K562 (cell line): ENCODE measurements around the gene FAM234B. TPM values are rescaled to one million over a fixed set of nuclear protein-coding genes. Genes with fewer than 3 reads are reported as not detected.

Source experiments
- EGR1 ChIP-seq: fragments of 450-650 bp; conservative IDR thresholded peaks from 2 replicates; pipeline ENCODE4 v1.6.1; 2017; ENCODE audit warnings: mild to moderate bottlenecking
- EP300 ChIP-seq: IDR thresholded peaks from 2 replicates; pipeline ENCODE4 v1.6.1; 2012; ENCODE audit warnings: low read length, improper control_type of control experiment
- ILF3 ChIP-seq: fragments of 450-650 bp; IDR thresholded peaks from 2 replicates; pipeline ENCODE4 v1.6.1; 2018; ENCODE audit warnings: antibody characterized with exemption, mild to moderate bottlenecking, moderate library complexity, borderline replicate concordance
- KHSRP ChIP-seq: fragments of 450-650 bp; IDR thresholded peaks from 2 replicates; pipeline ENCODE4 v1.6.1; 2017
- MTF1 ChIP-seq: fragments of 250-450 bp; sonication (Bioruptor Pico); IDR thresholded peaks from 2 replicates; pipeline ENCODE4 v1.9.0; 2021; ENCODE audit warnings: moderate library complexity, mild to moderate bottlenecking, inconsistent platforms, borderline replicate concordance
- NCOA4 ChIP-seq: fragments of 450-650 bp; IDR thresholded peaks from 2 replicates; pipeline ENCODE4 v1.6.1; 2018; ENCODE audit warnings: mild to moderate bottlenecking; ENCODE audit not compliant: partially characterized antibody
- POLR2B ChIP-seq: fragments of 450-650 bp; IDR thresholded peaks from 2 replicates; pipeline ENCODE4 v1.6.1; 2018; ENCODE audit warnings: low read depth; ENCODE audit not compliant: partially characterized antibody
- ZNF407 ChIP-seq: fragments of 450-650 bp; IDR thresholded peaks from 2 replicates; pipeline ENCODE4 v1.6.1; 2016; ENCODE audit warnings: low read depth
- ZNF639 ChIP-seq, 2 experiments: fragments of 200-800 bp in 1 of 2; sonication (Bioruptor generic) in 1 of 2; sonication (generic) in 1 of 2; formaldehyde crosslinking in 1 of 2; IDR thresholded peaks in 1 of 2; conservative IDR thresholded peaks in 1 of 2; 2 replicates each; pipeline versions ENCODE4 v1.5.0 to v1.6.1; 2016 to 2020; ENCODE audit warnings: missing compliant biosample characterization in 1 of 2, missing genetic modification characterization in 1 of 2, missing genetic modification reagents in 1 of 2
- ZNF785 ChIP-seq: fragments of 250-450 bp; sonication (Bioruptor Pico); IDR thresholded peaks from 2 replicates; pipeline ENCODE4 v1.4.0; 2020; ENCODE audit warnings: mild to moderate bottlenecking
- polyA plus RNA-seq, 8 experiments: library from polyadenylated mRNA; depleted of rRNA in 4 of 8; stranded (reverse) in 5 of 8; unstranded in 3 of 8; fragments of >200 nt; fragmentation: Nextera tagmentation in 2 of 8; fragmentation: Illumina TruSeq in 1 of 8; extraction: Ambion mirVana in 2 of 8; extraction: Trizol in 1 of 8; gene quantifications; 2 replicates each; pipeline versions ENCODE4 v1.2.1 to v1.2.3, GENCODE V29; 2011 to 2014; ENCODE audit warnings: inconsistent platforms in 1 of 8, missing spikeins in 1 of 8
- total RNA-seq, 7 experiments: library from RNA; depleted of rRNA in 6 of 7; stranded (reverse); fragments of >200 nt in 6 of 7; fragmentation: Illumina TruSeq in 2 of 7; extraction: Trizol in 2 of 7; gene quantifications; 2 replicates each; pipeline versions ENCODE4 v1.2.1 to v1.2.3, GENCODE V29; 2011 to 2021; ENCODE audit warnings: low replicate concordance in 1 of 7
- TF ChIP-seq, protein P1 (sequence below): fragments of 450-650 bp; formaldehyde crosslinking; IDR thresholded peaks from 2 replicates; pipeline ENCODE4 v1.4.0; 2020; ENCODE audit warnings: mild to moderate bottlenecking, moderate library complexity
- TF ChIP-seq, protein P2 (sequence below): fragments of 450-650 bp; IDR thresholded peaks from 2 replicates; pipeline ENCODE4 v1.6.1; 2016; ENCODE audit warnings: antibody characterized with exemption
- TF ChIP-seq, protein P3 (sequence below): sonication (generic); formaldehyde crosslinking; IDR thresholded peaks from 2 replicates; pipeline ENCODE4 v1.8.0; 2022; ENCODE audit warnings: missing genetic modification reagents, mild to moderate bottlenecking, moderate library complexity, borderline replicate concordance

FAM234B gene
- total and polyA plus RNA-seq, 9 of the 15 experiments (the other 6 are each of a cell fraction or from before 2014, with no cell fraction given): 1.00 to 4.3 (median 2.0) TPM

- TF ChIP-seq ZNF639 (CRISPR knock-in tag; conservative IDR thresholded peaks at IDR 0.05 in 1 of 2, IDR thresholded peaks at IDR 0.05 in 1 of 2): no peak
- no peak for TF ChIP-seq ILF3
- no peak for TF ChIP-seq POLR2B
- TF ChIP-seq EGR1: peak; percentile 37
- no peak for TF ChIP-seq NCOA4
- no peak for TF ChIP-seq KHSRP
- TF ChIP-seq, protein P1, sequence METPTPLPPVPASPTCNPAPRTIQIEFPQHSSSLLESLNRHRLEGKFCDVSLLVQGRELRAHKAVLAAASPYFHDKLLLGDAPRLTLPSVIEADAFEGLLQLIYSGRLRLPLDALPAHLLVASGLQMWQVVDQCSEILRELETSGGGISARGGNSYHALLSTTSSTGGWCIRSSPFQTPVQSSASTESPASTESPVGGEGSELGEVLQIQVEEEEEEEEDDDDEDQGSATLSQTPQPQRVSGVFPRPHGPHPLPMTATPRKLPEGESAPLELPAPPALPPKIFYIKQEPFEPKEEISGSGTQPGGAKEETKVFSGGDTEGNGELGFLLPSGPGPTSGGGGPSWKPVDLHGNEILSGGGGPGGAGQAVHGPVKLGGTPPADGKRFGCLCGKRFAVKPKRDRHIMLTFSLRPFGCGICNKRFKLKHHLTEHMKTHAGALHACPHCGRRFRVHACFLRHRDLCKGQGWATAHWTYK (CRISPR knock-in tag): no peak
- TF ChIP-seq ZNF785 (CRISPR knock-in tag): no peak
- TF ChIP-seq, protein P2, sequence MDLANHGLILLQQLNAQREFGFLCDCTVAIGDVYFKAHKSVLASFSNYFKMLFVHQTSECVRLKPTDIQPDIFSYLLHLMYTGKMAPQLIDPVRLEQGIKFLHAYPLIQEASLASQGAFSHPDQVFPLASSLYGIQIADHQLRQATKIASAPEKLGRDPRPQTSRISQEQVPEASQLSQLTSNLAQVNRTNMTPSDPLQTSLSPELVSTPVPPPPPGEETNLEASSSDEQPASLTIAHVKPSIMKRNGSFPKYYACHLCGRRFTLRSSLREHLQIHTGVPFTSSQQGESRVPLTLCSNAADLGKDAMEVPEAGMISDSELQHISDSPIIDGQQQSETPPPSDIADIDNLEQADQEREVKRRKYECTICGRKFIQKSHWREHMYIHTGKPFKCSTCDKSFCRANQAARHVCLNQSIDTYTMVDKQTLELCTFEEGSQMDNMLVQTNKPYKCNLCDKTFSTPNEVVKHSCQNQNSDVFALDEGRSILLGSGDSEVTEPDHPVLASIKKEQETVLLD: no peak
- TF ChIP-seq, protein P3, sequence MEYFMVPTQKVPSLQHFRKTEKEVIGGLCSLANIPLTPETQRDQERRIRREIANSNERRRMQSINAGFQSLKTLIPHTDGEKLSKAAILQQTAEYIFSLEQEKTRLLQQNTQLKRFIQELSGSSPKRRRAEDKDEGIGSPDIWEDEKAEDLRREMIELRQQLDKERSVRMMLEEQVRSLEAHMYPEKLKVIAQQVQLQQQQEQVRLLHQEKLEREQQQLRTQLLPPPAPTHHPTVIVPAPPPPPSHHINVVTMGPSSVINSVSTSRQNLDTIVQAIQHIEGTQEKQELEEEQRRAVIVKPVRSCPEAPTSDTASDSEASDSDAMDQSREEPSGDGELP (CRISPR knock-in tag): peak; percentile 5; the same call in 1 of the 2 replicates
- no peak for TF ChIP-seq MTF1 (CRISPR knock-in tag)
- no peak for TF ChIP-seq EP300
- no peak for TF ChIP-seq ZNF407
Measured at GRCh38 chr12:12999959-13000615, 44.1 kb upstream of the FAM234B start, which contains the start of gene HEBP1 (continued).
